GM12878 (cell line): ENCODE measurements around the gene SIK3. TPM values are rescaled to one million over a fixed set of nuclear protein-coding genes. Genes with fewer than 3 reads are reported as not detected.

ENCODE experiments used
- ATAC-seq: fragments of 200-7000 bp; cut with Tn5 transposase; 3 replicates; pipeline ENCODE4 v1.9.1; 2020; ENCODE audit warnings: mild to moderate bottlenecking, moderate library complexity
- BruUV-seq: library from RNA; stranded (reverse); fragments of 400-500 nt; replicated peaks from 2 replicates; lab custom pipeline; 2021; lab: Mats Ljungman, UMichigan
- CTCF ChIA-PET: fragments of 300-600 bp; sonication (Branson Sonifier 250); formaldehyde crosslinking; extraction: SDS; loops from one replicate; lab custom pipeline; 2021; ENCODE audit warnings: inconsistent platforms; lab: Yijun Ruan, JAX
- POLR2A ChIA-PET: fragments of 350-600 bp; formaldehyde crosslinking; extraction: SDS; loops from one replicate; lab custom pipeline; 2021; ENCODE audit warnings: inconsistent platforms; lab: Charles Lee
- RAD21 ChIA-PET: fragments of 300-600 bp; sonication (Branson Sonifier 250); formaldehyde crosslinking; loops from one replicate; lab custom pipeline; 2023; ENCODE audit warnings: antibody characterized with exemption; ENCODE audit not compliant: unreplicated experiment; lab: Charles Lee
- SMC1A ChIA-PET: fragments of 300-600 bp; sonication (Branson Sonifier 250); formaldehyde crosslinking; loops from one replicate; lab custom pipeline; 2023; ENCODE audit not compliant: unreplicated experiment, uncharacterized antibody; lab: Charles Lee
- DNase-seq: peaks from one replicate; pipeline ENCODE4 v3.0.0-alpha.2; 2011; ENCODE audit warnings: low read depth, low spot score
- FAIRE-seq: peaks from 3 replicates; lab custom pipeline; 2011; peaks lifted over from hg19 to GRCh38; lab: Jason Lieb, UNC
- H2AFZ ChIP-seq: 2 replicates; pipeline ENCODE4 v1.6.0; 2011; ENCODE audit warnings: low read depth, low read length, control low read depth; ENCODE audit not compliant: control insufficient read depth
- H3K27ac ChIP-seq: 2 replicates; pipeline ENCODE4 v1.5.1; 2011; ENCODE audit warnings: control low read depth; ENCODE audit not compliant: control insufficient read depth, insufficient read depth
- H3K27me3 ChIP-seq, 2 experiments: replicated peaks in 1 of 2; 2 replicates each; pipeline versions ENCODE4 v1.6.0 to v1.6.1; 2011; ENCODE audit warnings: low read length in 1 of 2; ENCODE audit not compliant: control insufficient read depth in 2 of 2, insufficient read depth in 2 of 2
- H3K36me3 ChIP-seq, 2 experiments: 2 replicates each; pipeline ENCODE4 v1.5.1; 2011; ENCODE audit warnings: low read length in 1 of 2; ENCODE audit not compliant: control insufficient read depth in 2 of 2, insufficient read depth in 2 of 2
- H3K4me1 ChIP-seq: 2 replicates; pipeline ENCODE4 v1.6.1; 2011; ENCODE audit warnings: mild to moderate bottlenecking, low read length, moderate library complexity, mixed read lengths; ENCODE audit not compliant: control insufficient read depth, insufficient read depth
- H3K4me2 ChIP-seq: 2 replicates; pipeline ENCODE4 v1.6.0; 2011; ENCODE audit warnings: control low read depth; ENCODE audit not compliant: control insufficient read depth, insufficient read depth
- H3K4me3 ChIP-seq: fragments of 200-600 bp; sonication (generic); 2 replicates; pipeline ENCODE4 v1.5.1; 2016
- H3K79me2 ChIP-seq: 2 replicates; pipeline ENCODE4 v1.6.0; 2011; ENCODE audit warnings: low read length; ENCODE audit not compliant: control insufficient read depth, insufficient read depth
- H3K9ac ChIP-seq: 2 replicates; pipeline ENCODE4 v1.8.0; 2011; ENCODE audit warnings: low read length, control low read depth, mixed read lengths; ENCODE audit not compliant: control insufficient read depth, insufficient read depth
- H3K9me3 ChIP-seq: replicated peaks from 3 replicates; pipeline ENCODE4 v1.5.1; 2011; ENCODE audit warnings: mild to moderate bottlenecking, low read length; ENCODE audit not compliant: control insufficient read depth, insufficient read depth
- H4K20me1 ChIP-seq: 2 replicates; pipeline ENCODE4 v1.6.0; 2011; ENCODE audit not compliant: control insufficient read depth, insufficient read depth
- BCL11A ChIP-seq: IDR thresholded peaks from 2 replicates; pipeline ENCODE4 v1.6.1; 2011; ENCODE audit warnings: low read depth, low read length
- CBX3 ChIP-seq: fragments of 200-600 bp; sonication (generic); IDR thresholded peaks from 2 replicates; pipeline ENCODE4 v1.6.1; 2016; ENCODE audit warnings: low read depth, borderline replicate concordance
- CEBPB ChIP-seq, 2 experiments: fragments of 150-350 bp in 1 of 2; IDR thresholded peaks; 2 replicates each; pipeline ENCODE4 v1.6.1; 2012 to 2014; ENCODE audit warnings: low read depth in 2 of 2, low read length in 2 of 2, borderline replicate concordance in 1 of 2, inconsistent platforms in 1 of 2
- FOS ChIP-seq: IDR thresholded peaks from 3 replicates; pipeline ENCODE4 v1.6.1; 2011; ENCODE audit warnings: borderline replicate concordance; ENCODE audit not compliant: insufficient read length; ENCODE audit errors: extremely low read depth
- FOXM1 ChIP-seq: IDR thresholded peaks from 2 replicates; pipeline ENCODE4 v1.6.1; 2012; ENCODE audit warnings: low read depth, mild to moderate bottlenecking, inconsistent platforms, low read length, moderate library complexity
- IRF4 ChIP-seq: IDR thresholded peaks from 2 replicates; pipeline ENCODE4 v1.6.1; 2011; ENCODE audit warnings: low read depth, low read length
- KAT2A ChIP-seq: conservative IDR thresholded peaks from 2 replicates; pipeline ENCODE4 v1.6.1; 2011; ENCODE audit warnings: low read depth, low read length; ENCODE audit not compliant: control insufficient read depth
- MXI1 ChIP-seq: fragments of 150-350 bp; IDR thresholded peaks from 2 replicates; pipeline ENCODE4 v1.6.1; 2011; ENCODE audit warnings: low read depth, mild to moderate bottlenecking, inconsistent platforms, low read length, improper control_type of control experiment
- MYB ChIP-seq: fragments of 150-350 bp; IDR thresholded peaks from 2 replicates; pipeline ENCODE4 v1.6.1; 2014; ENCODE audit warnings: mild to moderate bottlenecking, low read depth, low read length, borderline replicate concordance
- NFYB ChIP-seq: IDR thresholded peaks from 2 replicates; pipeline ENCODE4 v1.6.1; 2011; ENCODE audit warnings: low read depth, mild to moderate bottlenecking, low read length, improper control_type of control experiment, moderate library complexity; ENCODE audit not compliant: insufficient read depth
- NR2C1 ChIP-seq: fragments of 450-650 bp; IDR thresholded peaks from 2 replicates; pipeline ENCODE4 v1.6.1; 2017; ENCODE audit warnings: antibody characterized with exemption, mild to moderate bottlenecking, moderate library complexity
- PML ChIP-seq: IDR thresholded peaks from 2 replicates; pipeline ENCODE4 v1.6.1; 2012; ENCODE audit warnings: low read length, inconsistent platforms
- TCF3 ChIP-seq: IDR thresholded peaks from 2 replicates; pipeline ENCODE4 v1.6.1; 2012; ENCODE audit warnings: low read depth, mild to moderate bottlenecking, low read length, borderline replicate concordance; ENCODE audit not compliant: insufficient read depth
- ZSCAN29 ChIP-seq: fragments of 450-650 bp; IDR thresholded peaks from 2 replicates; pipeline ENCODE4 v1.6.1; 2017; ENCODE audit warnings: mild to moderate bottlenecking, moderate library complexity
- WGBS: methylation state at CpG from one replicate; pipeline ENCODE4 v1.1.6; 2016; ENCODE audit warnings: low lambda C conversion rate; ENCODE audit not compliant: insufficient replicate concordance, insufficient coverage; ENCODE audit errors: missing lambda C conversion rate; 5-methylcytosine and 5-hydroxymethylcytosine counted together
- in situ Hi-C: fragments of 300-500 bp; cut with MboI; formaldehyde crosslinking; loops from 9 replicates; pipeline ENCODE4 v1.14.3; 2018; ENCODE audit warnings: mixed read lengths
- intact Hi-C: fragments of 100-400 bp; cut with micrococcal nuclease; formaldehyde crosslinking; loops from one replicate; pipeline ENCODE4 v1.14.2; 2022; ENCODE audit not compliant: unreplicated experiment
- polyA plus RNA-seq, 11 experiments: library from polyadenylated mRNA; depleted of rRNA in 4 of 11; unstranded in 6 of 11; stranded (reverse) in 5 of 11; fragments of >200 nt; fragmentation: Nextera tagmentation in 4 of 11; fragmentation: Illumina TruSeq in 1 of 11; extraction: Ambion mirVana in 4 of 11; extraction: Trizol in 1 of 11; gene quantifications; 1 replicate in 1 of 11; 2 replicates in 10 of 11; pipeline versions ENCODE4 v1.2.1 to v1.2.3, GENCODE V29; 2011 to 2016; ENCODE audit warnings: inconsistent platforms in 2 of 11, missing spikeins in 2 of 11, low read depth in 1 of 11
- total RNA-seq, 4 experiments: library from RNA; depleted of rRNA in 3 of 4; stranded (reverse); fragments of >200 nt in 3 of 4; fragmentation: Illumina TruSeq in 1 of 4; extraction: Trizol in 1 of 4; gene quantifications; 2 replicates each; pipeline versions ENCODE4 v1.2.1 to v1.2.3, GENCODE V29; 2013 to 2021
- TF ChIP-seq, protein P1 (sequence below): fragments of 450-650 bp; formaldehyde crosslinking; IDR thresholded peaks from 2 replicates; pipeline ENCODE4 v1.4.0; 2020; ENCODE audit warnings: mild to moderate bottlenecking, moderate library complexity

SIK3 gene
- total and polyA plus RNA-seq, 10 of the 15 experiments (the other 5 are each of a cell fraction or from before 2014, with no cell fraction given), result 2.5 to 31.9 (median 11.1) TPM

GRCh38 chr11:117134431-117134830 lies 36.2 kb upstream of the SIK3 start:
- CTCF ChIA-PET, result interaction anchor here (1.2 kb wide), 1 partner anchor 28 kb away, joined by 4 read pairs; no protein-coding TSS in a partner anchor
- FAIRE-seq, result no peak
- intact Hi-C loops, result loop anchor here (5.0 kb wide), 1 partner anchor 73 kb away; no protein-coding TSS in a partner anchor

DNA sequence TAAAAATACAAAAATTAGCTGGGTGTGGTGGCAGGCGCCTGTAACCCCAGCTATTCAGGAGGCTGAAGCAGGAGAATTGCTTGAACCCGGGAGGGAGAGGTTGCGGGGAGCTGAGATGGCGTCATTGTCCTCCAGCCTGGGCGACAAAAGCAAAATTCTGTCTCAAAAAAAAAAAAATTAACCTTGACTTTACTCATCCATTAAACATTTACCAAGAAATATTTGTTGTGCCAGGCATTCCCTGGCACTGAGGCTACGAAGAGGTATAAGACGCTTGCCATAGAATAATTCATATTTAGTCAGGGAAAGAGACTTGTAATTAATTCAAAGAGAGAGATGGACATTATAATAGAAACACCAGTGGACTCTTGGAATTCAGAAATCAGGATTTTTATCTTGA lies 32.7 kb upstream of the SIK3 start:
- no TSS peak for BruUV-seq
- ATAC-seq, result no peak
- no peaks in the 10 kb centered on the region for H3K27me3 ChIP-seq
- no peak overlapping the region for H3K9ac ChIP-seq
- intact Hi-C loops (loop anchor here (5.0 kb wide), 1 partner anchor 76 kb away; no protein-coding TSS in a partner anchor), in situ Hi-C loops (loop anchor here (5.0 kb wide), 1 partner anchor 76 kb away; no protein-coding TSS in a partner anchor)
- H3K79me2 ChIP-seq, result no peaks in the 10 kb centered on the region
- H3K27ac ChIP-seq, result no peak overlapping the region
- no peak overlapping the region for H3K4me3 ChIP-seq
- no peak overlapping the region for H3K4me2 ChIP-seq
- no peak for DNase-seq
- no peaks in the 10 kb centered on the region for H3K9me3 ChIP-seq
- SMC1A ChIA-PET, result interaction anchor here (1.2 kb wide), 1 partner anchor 251 kb away, joined by 3 read pairs; no protein-coding TSS in a partner anchor
- POLR2A ChIA-PET, result interaction anchor here (0.7 kb wide), 1 partner anchor 230 kb away, joined by 5 read pairs; no protein-coding TSS in a partner anchor
- FAIRE-seq, result no peak
- RAD21 ChIA-PET, result no interaction called here
- WGBS, result 67% methylated on average over 7 of the region's 7 CpGs
- no peaks in the 10 kb centered on the region for H3K4me1 ChIP-seq
- H4K20me1 ChIP-seq, result no peaks in the 10 kb centered on the region
- CTCF ChIA-PET, result no interaction called here
- no peak overlapping the region for H2AFZ ChIP-seq
- no peaks in the 10 kb centered on the region for H3K36me3 ChIP-seq
- TF ChIP-seq BCL11A (no peak), NR2C1 (no peak), IRF4 (no peak), MYB (no peak), FOS (no peak), KAT2A (no peak), PML (no peak), ZSCAN29 (no peak), CEBPB (IDR thresholded peaks at IDR 0.05; ENCODE audit: borderline replicate concordance in 1 of 2, low read depth in 2 of 2, low read length in 2 of 2) (no peak), CBX3 (no peak), FOXM1 (no peak), MXI1 (no peak), TCF3 (no peak)
- TF ChIP-seq, protein P1, sequence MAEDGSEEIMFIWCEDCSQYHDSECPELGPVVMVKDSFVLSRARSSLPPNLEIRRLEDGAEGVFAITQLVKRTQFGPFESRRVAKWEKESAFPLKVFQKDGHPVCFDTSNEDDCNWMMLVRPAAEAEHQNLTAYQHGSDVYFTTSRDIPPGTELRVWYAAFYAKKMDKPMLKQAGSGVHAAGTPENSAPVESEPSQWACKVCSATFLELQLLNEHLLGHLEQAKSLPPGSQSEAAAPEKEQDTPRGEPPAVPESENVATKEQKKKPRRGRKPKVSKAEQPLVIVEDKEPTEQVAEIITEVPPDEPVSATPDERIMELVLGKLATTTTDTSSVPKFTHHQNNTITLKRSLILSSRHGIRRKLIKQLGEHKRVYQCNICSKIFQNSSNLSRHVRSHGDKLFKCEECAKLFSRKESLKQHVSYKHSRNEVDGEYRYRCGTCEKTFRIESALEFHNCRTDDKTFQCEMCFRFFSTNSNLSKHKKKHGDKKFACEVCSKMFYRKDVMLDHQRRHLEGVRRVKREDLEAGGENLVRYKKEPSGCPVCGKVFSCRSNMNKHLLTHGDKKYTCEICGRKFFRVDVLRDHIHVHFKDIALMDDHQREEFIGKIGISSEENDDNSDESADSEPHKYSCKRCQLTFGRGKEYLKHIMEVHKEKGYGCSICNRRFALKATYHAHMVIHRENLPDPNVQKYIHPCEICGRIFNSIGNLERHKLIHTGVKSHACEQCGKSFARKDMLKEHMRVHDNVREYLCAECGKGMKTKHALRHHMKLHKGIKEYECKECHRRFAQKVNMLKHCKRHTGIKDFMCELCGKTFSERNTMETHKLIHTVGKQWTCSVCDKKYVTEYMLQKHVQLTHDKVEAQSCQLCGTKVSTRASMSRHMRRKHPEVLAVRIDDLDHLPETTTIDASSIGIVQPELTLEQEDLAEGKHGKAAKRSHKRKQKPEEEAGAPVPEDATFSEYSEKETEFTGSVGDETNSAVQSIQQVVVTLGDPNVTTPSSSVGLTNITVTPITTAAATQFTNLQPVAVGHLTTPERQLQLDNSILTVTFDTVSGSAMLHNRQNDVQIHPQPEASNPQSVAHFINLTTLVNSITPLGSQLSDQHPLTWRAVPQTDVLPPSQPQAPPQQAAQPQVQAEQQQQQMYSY, result no peak

More at GRCh38 chr11:117134431-117134830, 36.2 kb upstream of the SIK3 start:
- H3K27ac ChIP-seq, result no peak overlapping the region
- no peaks in the 10 kb centered on the region for H3K36me3 ChIP-seq
- TF ChIP-seq NFYB, result no peak
- BruUV-seq, result no TSS peak
- no peaks in the 10 kb centered on the region for H4K20me1 ChIP-seq
- in situ Hi-C loops, result loop anchor here (5.0 kb wide), 1 partner anchor 73 kb away; no protein-coding TSS in a partner anchor
- WGBS, result 55% methylated on average over 2 of the region's 3 CpGs
- H3K4me2 ChIP-seq, result no peak overlapping the region
- H2AFZ ChIP-seq, result no peak overlapping the region
- H3K79me2 ChIP-seq, result no peaks in the 10 kb centered on the region
- ATAC-seq, result no peak
- ChIA-PET POLR2A (no interaction called here), SMC1A (interaction anchor here (0.7 kb wide), 1 partner anchor 10 kb away, joined by 3 read pairs; no protein-coding TSS in a partner anchor), RAD21 (no interaction called here)
- no peaks in the 10 kb centered on the region for H3K27me3 ChIP-seq
- H3K4me1 ChIP-seq, result no peaks in the 10 kb centered on the region
- no peak for DNase-seq
- no peak overlapping the region for H3K9ac ChIP-seq
- H3K4me3 ChIP-seq, result no peak overlapping the region
- H3K9me3 ChIP-seq, result no peaks in the 10 kb centered on the region
